Mucosa of descending colon (tissue), 3 donors: ENCODE data around the gene ACBD4. TPM values are rescaled to one million over a fixed set of nuclear protein-coding genes. Genes with fewer than 3 reads are reported as not detected.

Source experiments
- ATAC-seq: fragments of 200-7000 bp; cut with Tn5 transposase; one replicate; pipeline ENCODE4 v1.9.1; 2020; ENCODE audit warnings: mild to moderate bottlenecking, moderate library complexity
- DNase-seq, 3 donors: peaks; one replicate each; pipeline ENCODE4 v3.0.0-alpha.2; 2020
- H3K36me3 ChIP-seq: fragments of 200-600 bp; one replicate; pipeline ENCODE4 v1.8.0; 2021; ENCODE audit warnings: low read depth, mild to moderate bottlenecking
- H3K4me1 ChIP-seq: fragments of 200-600 bp; one replicate; pipeline ENCODE4 v1.8.0; 2021; ENCODE audit warnings: low read depth, mild to moderate bottlenecking
- H3K4me3 ChIP-seq: fragments of 200-600 bp; one replicate; pipeline ENCODE4 v1.8.0; 2021; ENCODE audit warnings: mild to moderate bottlenecking
- H3K9me3 ChIP-seq: fragments of 200-600 bp; one replicate; pipeline ENCODE4 v1.8.0; 2021; ENCODE audit warnings: mild to moderate bottlenecking
- intact Hi-C, 2 donors: fragments of 100-400 bp; cut with DNase I in 1 of 2; cut with micrococcal nuclease in 1 of 2; formaldehyde crosslinking; loops; one replicate each; pipeline versions ENCODE4 v1.11.0 to v1.11.1; 2022; cut with DNase I, micrococcal nuclease
- total RNA-seq, 3 donors: library from RNA; stranded (reverse); fragmentation: NEBNext Ultra II Directional in 2 of 3; extraction: Animal tissue kit (Norgen Biotek cat#: 25700) in 2 of 3; gene quantifications; one replicate each; pipeline versions ENCODE4 v1.2.1 to v1.2.4, GENCODE V29; 2021 to 2023
- TF ChIP-seq, protein P1 (sequence below): fragments of 200-600 bp; IDR thresholded peaks from one replicate; pipeline ENCODE4 v1.8.0; 2022; ENCODE audit warnings: antibody characterized with exemption, mild to moderate bottlenecking
- donor health status: DM: no; HTN: no; CAD: no; lungs with moderate emphysema.
- donor health status: DM: no; HTN: no; CAD: no.
- donor health status: DM: no; HTN: yes; CAD: no.

ACBD4 gene
- total RNA-seq, 3 donors from 2014 or later: 18.1 to 28.7 (median 26.3) TPM

DNA sequence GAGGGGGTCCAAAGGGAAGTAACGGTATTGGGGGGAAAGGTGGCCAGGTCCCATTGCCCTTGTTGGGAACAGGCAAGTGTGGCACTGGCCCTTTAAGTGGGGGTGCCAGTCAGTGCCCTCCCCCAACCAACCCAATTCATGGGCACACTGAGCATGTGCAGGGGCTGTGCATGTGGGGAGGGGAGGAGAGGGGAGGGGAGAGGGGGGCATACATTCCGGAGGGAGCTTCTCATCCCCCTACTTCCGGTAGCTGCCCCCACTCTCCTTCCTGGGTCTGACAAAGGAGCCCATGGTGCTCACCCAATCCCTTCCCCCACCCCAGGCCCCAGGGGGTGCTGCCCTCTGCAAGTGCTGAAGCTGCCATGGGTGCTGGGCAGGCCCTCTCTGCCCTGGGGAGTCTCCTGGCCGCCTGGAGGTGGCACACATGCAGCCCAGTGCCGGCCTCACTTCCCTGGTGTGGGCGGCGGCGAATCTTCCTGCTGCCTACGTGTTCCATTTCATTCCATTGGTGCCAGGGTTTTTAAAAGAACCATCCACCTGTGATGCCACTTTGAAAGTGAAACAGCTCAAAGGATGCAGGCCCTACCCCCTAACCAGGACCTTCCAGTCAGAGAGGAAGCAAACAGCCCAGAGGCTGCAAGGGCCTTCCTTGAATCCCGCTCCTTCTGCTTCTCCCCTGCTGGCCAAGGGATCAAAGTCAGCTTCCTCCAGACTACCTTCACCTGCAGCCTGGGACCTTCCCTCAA, 37.2 kb downstream of the ACBD4 start:
- Histone ChIP-seq H3K4me1 (peaks cover 36% of the 10 kb centered on the region), H3K4me3 (no peak overlapping the region), H3K36me3 (no peaks in the 10 kb centered on the region), H3K9me3 (no peaks in the 10 kb centered on the region)
- intact Hi-C loops: no loop called here
- TF ChIP-seq, protein P1, sequence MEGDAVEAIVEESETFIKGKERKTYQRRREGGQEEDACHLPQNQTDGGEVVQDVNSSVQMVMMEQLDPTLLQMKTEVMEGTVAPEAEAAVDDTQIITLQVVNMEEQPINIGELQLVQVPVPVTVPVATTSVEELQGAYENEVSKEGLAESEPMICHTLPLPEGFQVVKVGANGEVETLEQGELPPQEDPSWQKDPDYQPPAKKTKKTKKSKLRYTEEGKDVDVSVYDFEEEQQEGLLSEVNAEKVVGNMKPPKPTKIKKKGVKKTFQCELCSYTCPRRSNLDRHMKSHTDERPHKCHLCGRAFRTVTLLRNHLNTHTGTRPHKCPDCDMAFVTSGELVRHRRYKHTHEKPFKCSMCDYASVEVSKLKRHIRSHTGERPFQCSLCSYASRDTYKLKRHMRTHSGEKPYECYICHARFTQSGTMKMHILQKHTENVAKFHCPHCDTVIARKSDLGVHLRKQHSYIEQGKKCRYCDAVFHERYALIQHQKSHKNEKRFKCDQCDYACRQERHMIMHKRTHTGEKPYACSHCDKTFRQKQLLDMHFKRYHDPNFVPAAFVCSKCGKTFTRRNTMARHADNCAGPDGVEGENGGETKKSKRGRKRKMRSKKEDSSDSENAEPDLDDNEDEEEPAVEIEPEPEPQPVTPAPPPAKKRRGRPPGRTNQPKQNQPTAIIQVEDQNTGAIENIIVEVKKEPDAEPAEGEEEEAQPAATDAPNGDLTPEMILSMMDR: no peak
- ATAC-seq (peak; percentile 74), DNase-seq (peak; percentile 79 to 82 (median 81))

DNA sequence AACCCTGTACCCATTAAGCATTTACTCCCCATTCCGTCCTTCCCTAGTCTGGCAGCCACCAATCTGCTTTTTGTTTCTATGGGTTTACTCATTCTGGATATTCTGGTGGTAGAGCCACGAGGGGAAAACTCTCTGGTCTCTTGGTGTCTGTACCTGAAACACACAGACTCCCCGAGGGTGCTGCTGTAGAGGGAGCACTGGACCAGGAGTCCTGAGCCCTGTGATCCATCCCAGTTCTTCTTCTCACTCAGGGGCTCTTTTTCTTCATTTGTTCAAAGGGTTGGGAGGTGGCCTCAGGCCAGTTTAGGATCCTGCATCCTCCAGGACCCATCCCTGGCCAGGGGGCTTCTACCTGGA, 40.2 kb downstream of the ACBD4 start:
- intact Hi-C loops: no loop called here
- Histone ChIP-seq H3K36me3 (no peaks in the 10 kb centered on the region), H3K4me3 (no peak overlapping the region), H3K4me1 (peaks cover 36% of the 10 kb centered on the region), H3K9me3 (no peaks in the 10 kb centered on the region)
- no peak for ATAC-seq
- DNase-seq: no peak
- TF ChIP-seq, protein P1: no peak

DNA sequence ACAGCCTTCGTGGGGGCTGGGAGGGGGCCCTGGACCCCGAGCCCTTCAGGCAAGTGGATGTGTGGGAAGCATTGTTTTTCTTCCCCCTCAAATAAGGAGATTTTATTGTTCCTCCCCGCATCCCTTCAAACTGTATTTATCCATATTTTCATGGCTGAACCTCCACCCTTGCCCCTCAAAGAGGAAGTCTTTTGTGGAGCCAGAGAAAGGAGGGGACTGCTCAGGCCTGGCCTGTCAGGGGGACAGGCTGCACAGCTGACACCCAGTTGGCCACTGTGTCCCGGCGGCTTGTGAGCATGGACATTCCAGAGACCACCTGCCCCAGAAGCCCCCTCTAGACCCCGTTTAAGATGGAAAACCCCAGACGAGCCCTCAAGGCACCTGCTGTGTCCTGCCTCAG, 42.1 kb downstream of the ACBD4 start:
- Histone ChIP-seq H3K36me3 (no peaks in the 10 kb centered on the region), H3K9me3 (no peaks in the 10 kb centered on the region), H3K4me3 (no peak overlapping the region), H3K4me1 (peaks cover 18% of the 10 kb centered on the region)
- TF ChIP-seq, protein P1: no peak
- ATAC-seq (no peak), DNase-seq (no peak)
- intact Hi-C loops: no loop called here

DNA sequence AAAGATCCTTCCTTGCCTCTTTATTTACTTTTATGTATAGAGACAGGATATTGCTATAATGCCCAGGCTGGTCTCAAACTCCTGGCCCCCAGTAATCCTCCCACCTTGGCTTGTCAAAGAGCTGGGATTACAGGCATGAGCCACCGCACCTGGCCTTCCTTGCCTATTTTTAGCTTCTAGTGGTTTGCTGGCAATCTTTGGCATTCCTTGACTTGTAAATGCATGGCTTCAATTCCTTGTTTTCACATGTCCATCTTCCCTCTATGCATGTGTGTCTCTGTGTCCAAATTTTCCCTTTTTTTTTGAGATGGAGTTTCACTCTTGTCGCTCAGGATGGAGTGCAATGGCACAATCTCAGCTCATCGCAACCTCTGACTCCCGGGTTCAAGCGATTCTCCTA, 48.7 kb downstream of the ACBD4 start:
- DNase-seq (no peak), ATAC-seq (no peak)
- Histone ChIP-seq H3K4me3 (no peak overlapping the region), H3K36me3 (no peaks in the 10 kb centered on the region), H3K9me3 (no peaks in the 10 kb centered on the region), H3K4me1 (no peaks in the 10 kb centered on the region)
- TF ChIP-seq, protein P1: no peak
- intact Hi-C loops: no loop called here

DNA sequence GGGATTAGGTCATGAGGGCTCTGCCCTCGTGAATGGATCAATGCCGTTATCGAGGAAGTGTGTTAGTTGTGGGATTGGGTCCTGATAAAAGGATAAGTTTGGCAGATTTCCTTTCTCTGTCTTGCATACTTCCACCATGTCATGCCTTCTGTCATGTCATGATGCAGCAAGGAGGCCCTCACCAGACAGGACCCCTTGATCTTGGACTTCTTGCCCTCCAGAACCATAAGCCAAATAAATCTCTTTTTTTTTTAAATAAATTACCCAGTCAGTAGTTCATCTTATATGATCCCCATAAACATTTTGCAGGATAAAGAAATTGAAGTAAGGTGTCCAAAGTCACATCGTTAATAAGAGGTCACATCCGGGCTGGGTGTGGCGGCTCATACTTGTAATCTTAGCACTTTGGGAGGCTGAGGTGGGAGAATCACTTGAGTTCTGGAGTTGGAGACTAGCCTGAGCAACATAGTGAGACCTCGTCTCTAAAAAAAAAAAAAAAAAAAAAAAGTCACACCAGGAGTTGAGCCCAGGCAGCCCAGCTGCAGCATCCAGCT, 51.4 kb downstream of the ACBD4 start:
- Histone ChIP-seq H3K4me1 (no peaks in the 10 kb centered on the region), H3K36me3 (no peaks in the 10 kb centered on the region), H3K4me3 (no peak overlapping the region), H3K9me3 (no peaks in the 10 kb centered on the region)
- ATAC-seq: no peak
- DNase-seq: no peak
- TF ChIP-seq, protein P1: no peak
- intact Hi-C loops: no loop called here
